Ovary (tissue), 9 donors: ENCODE data around the gene CYP2C9. TPM values are rescaled to one million over a fixed set of nuclear protein-coding genes. Genes with fewer than 3 reads are reported as not detected.

Experiments used
- DNase-seq, 5 donors: peaks; one replicate each; pipeline ENCODE4 v3.0.0-alpha.2; 2019 to 2020
- H3K27ac ChIP-seq, 2 donors: fragments of 200-600 bp; one replicate each; pipeline versions ENCODE4 v1.5.1 to v1.8.0; 2019 to 2022
- H3K27me3 ChIP-seq: fragments of 200-600 bp; one replicate; pipeline ENCODE4 v1.8.0; 2022
- H3K36me3 ChIP-seq: fragments of 200-600 bp; sonication (generic); one replicate; pipeline ENCODE4 v1.5.1; 2019
- H3K4me1 ChIP-seq: one replicate; pipeline ENCODE4 v1.8.1; 2013; ENCODE audit warnings: mild to moderate bottlenecking, moderate library complexity; ENCODE audit not compliant: insufficient read depth
- H3K4me3 ChIP-seq: fragments of 200-600 bp; sonication (generic); one replicate; pipeline ENCODE4 v1.5.1; 2017
- H3K9me3 ChIP-seq, 2 donors: fragments of 200-600 bp in 1 of 2; sonication (generic) in 1 of 2; one replicate each; pipeline versions ENCODE4 v1.5.1 to v1.8.1; 2013 to 2019; ENCODE audit warnings: mild to moderate bottlenecking in 1 of 2, moderate library complexity in 1 of 2
- EP300 ChIP-seq: sonication (generic); formaldehyde crosslinking; IDR thresholded peaks from one replicate; pipeline ENCODE4 v1.6.1; 2017; ENCODE audit warnings: antibody characterized with exemption
- POLR2A ChIP-seq: fragments of 450-650 bp; IDR thresholded peaks from one replicate; pipeline ENCODE4 v1.6.1; 2017; ENCODE audit warnings: antibody characterized with exemption, mild to moderate bottlenecking, moderate library complexity
- WGBS, 3 donors: extraction: QIAGEN DNeasy Blood & Tissue Kit in 1 of 3; methylation state at CpG; one replicate each; pipeline versions ENCODE4 v1.1.5 to v1.1.7; 2013 to 2017; 5-methylcytosine and 5-hydroxymethylcytosine counted together
- intact Hi-C, 4 donors: fragments of 100-400 bp; cut with DNase I; formaldehyde crosslinking; loops; one replicate each; pipeline versions ENCODE4 v1.11.0 to v1.15.1; 2022 to 2023
- polyA plus RNA-seq, 2 donors: library from polyadenylated mRNA; stranded (reverse); fragments of 200-250 nt in 1 of 2; fragments of 350-450 nt in 1 of 2; fragmentation: Illumina TruSeq in 1 of 2; extraction: RNeasy Lipid Tissue Mini Kit (QIAGEN cat#74804) in 1 of 2; gene quantifications; one replicate each; pipeline ENCODE4 v1.2.3, GENCODE V29; 2013 to 2014
- total RNA-seq, 7 donors: library from RNA; depleted of rRNA in 2 of 7; stranded (reverse); fragments of >200 nt in 2 of 7; fragmentation: NEBNext Ultra II Directional in 3 of 7; extraction: Animal tissue kit (Norgen Biotek cat#: 25700) in 3 of 7; gene quantifications; one replicate each; pipeline versions ENCODE4 v1.1.0 to v1.2.4, GENCODE V29; 2016 to 2023
- TF ChIP-seq, protein P1 (sequence below), 3 donors: fragments of 450-650 bp in 2 of 3; fragments of 200-600 bp in 1 of 3; IDR thresholded peaks; one replicate each; pipeline versions ENCODE4 v1.5.1 to v1.8.0; 2016 to 2022; ENCODE audit warnings: antibody characterized with exemption in 3 of 3, mild to moderate bottlenecking in 1 of 3
- donor health status: DM: no; HTN: no; CAD: no; lungs with moderate emphysema.
- donor health status: DM: no; HTN: no; CAD: no.
- donor health status: Bipolar disorder and iron deficiency.
- donor health status: DM: yes; HTN: yes; CAD: no.
- donor health status: DM: no; HTN: no; CAD: no.
- donor health status: DM: yes; HTN: yes; CAD: no.

The CYP2C9 gene
- total and polyA plus RNA-seq, 9 donors = 0.20 to 2.3 (median 0.51) TPM; not detected in 5

DNA sequence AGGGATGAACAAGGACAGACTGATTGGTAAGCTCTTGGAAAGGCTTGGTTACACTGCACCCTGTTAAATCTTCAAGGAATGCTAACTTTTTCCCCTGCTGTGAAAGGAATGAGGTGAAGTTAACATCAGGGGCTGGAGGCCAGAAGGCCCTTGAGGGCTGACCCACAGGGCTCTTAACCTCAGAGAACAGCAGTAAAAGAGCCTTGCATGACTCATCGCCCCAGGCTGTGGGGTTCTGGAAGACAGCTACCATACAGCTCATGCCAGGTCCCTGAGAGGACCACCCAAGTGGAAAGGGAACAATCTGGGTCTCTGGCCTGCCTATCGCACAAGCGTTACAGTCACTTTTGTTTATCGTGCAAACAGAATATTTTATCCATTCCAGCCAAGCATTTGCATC, 54.4 kb downstream of the CYP2C9 start:
- H3K4me3 ChIP-seq = no peak overlapping the region
- no peaks in the 10 kb centered on the region for H3K27me3 ChIP-seq
- intact Hi-C loops = no loop called here
- DNase-seq = no peak
- no peaks in the 10 kb centered on the region for H3K4me1 ChIP-seq
- H3K9me3 ChIP-seq = no peaks in the 10 kb centered on the region
- no peak for TF ChIP-seq POLR2A
- TF ChIP-seq EP300 = no peak
- TF ChIP-seq, protein P1, sequence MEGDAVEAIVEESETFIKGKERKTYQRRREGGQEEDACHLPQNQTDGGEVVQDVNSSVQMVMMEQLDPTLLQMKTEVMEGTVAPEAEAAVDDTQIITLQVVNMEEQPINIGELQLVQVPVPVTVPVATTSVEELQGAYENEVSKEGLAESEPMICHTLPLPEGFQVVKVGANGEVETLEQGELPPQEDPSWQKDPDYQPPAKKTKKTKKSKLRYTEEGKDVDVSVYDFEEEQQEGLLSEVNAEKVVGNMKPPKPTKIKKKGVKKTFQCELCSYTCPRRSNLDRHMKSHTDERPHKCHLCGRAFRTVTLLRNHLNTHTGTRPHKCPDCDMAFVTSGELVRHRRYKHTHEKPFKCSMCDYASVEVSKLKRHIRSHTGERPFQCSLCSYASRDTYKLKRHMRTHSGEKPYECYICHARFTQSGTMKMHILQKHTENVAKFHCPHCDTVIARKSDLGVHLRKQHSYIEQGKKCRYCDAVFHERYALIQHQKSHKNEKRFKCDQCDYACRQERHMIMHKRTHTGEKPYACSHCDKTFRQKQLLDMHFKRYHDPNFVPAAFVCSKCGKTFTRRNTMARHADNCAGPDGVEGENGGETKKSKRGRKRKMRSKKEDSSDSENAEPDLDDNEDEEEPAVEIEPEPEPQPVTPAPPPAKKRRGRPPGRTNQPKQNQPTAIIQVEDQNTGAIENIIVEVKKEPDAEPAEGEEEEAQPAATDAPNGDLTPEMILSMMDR (IDR thresholded peaks at IDR 0.05) = no peak
- WGBS, 3 donors = 70 to 76% (median 74%) methylated on average over 4 of the region's 4 CpGs
- H3K36me3 ChIP-seq = no peaks in the 10 kb centered on the region
- H3K27ac ChIP-seq = no peak overlapping the region

DNA sequence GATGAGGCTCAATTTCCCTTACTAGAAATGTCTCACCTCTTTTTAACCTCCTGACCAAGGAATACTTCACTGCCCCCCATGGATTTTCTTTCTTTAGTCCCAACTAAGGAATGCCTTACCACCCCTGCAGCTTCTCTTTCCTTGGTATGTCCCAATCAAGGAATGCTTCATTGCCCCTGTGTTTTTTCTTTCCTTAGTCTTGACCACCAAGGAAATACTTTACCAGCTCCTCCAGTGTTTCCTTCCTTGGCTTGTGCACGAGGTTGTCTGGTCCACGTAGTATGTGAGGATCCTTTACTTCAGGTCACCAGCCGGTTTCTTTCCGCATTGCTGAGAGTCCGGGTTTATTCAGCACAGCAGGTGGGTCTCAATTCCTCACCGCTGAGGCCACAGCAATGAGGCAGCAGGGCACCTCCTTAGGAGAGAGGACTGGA, 59.3 kb downstream of the CYP2C9 start:
- no peaks in the 10 kb centered on the region for H3K9me3 ChIP-seq
- intact Hi-C loops = no loop called here
- no peaks in the 10 kb centered on the region for H3K36me3 ChIP-seq
- no peak for DNase-seq
- no peak overlapping the region for H3K4me3 ChIP-seq
- no peak overlapping the region for H3K27ac ChIP-seq
- no peak for TF ChIP-seq EP300
- TF ChIP-seq, protein P1 (IDR thresholded peaks at IDR 0.05) = no peak
- TF ChIP-seq POLR2A = no peak
- WGBS, 3 donors = 40 to 45% (median 44%) methylated on average over 6 of the region's 6 CpGs
- no peaks in the 10 kb centered on the region for H3K27me3 ChIP-seq
- H3K4me1 ChIP-seq = no peaks in the 10 kb centered on the region

DNA sequence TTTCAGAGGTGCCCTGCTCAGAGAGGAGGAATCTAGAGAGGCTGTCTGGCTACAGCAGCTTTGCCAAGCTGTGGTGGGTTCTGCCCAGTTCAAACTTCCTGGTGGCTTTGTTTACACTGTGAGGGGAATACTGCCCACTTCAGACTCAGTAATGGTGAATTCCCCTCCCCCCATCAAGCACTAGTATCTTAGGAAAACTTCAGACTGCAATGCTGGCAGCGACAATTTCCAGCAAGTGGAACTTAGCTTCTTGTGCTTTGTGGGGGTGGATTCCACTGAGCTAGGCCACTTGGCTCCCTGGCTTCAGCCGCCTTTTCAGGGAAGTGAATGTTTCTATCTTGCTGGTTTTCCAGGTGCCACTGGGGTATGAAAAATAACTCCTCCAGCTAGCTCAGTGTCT, 88.0 kb downstream of the CYP2C9 start:
- Histone ChIP-seq H3K4me3 (no peak overlapping the region), H3K4me1 (no peaks in the 10 kb centered on the region)

DNA sequence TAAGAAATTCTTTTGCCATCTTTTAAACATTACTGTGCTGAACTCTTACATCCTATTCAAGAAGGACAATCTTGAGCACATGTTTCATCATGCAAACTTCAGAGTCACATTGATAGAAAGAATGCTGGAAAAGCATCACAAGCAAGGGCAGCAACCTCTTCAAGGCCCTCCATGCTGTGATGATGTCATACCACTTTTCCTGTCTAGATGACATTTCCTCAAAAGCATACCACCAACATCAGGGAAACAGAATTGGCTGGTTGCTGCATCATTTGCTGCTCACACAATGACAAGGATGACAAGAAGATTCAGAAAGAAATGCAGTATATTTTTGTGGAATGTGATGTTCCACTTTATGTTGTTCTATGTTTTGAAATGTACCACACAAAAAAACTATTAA, 93.2 kb downstream of the CYP2C9 start:
- no peaks in the 10 kb centered on the region for H3K36me3 ChIP-seq
- TF ChIP-seq, protein P1 (IDR thresholded peaks at IDR 0.05) = no peak
- TF ChIP-seq EP300 = no peak
- TF ChIP-seq POLR2A = no peak
- H3K4me3 ChIP-seq = no peak overlapping the region
- H3K9me3 ChIP-seq = no peaks in the 10 kb centered on the region
- no peak for DNase-seq
- intact Hi-C loops = no loop called here
- H3K27me3 ChIP-seq = no peaks in the 10 kb centered on the region
- H3K4me1 ChIP-seq = no peaks in the 10 kb centered on the region
- H3K27ac ChIP-seq = no peak overlapping the region

More for the DNA sequence above, 88.0 kb downstream of the CYP2C9 start:
- Histone ChIP-seq H3K27me3 (no peaks in the 10 kb centered on the region), H3K36me3 (no peaks in the 10 kb centered on the region), H3K27ac (no peak overlapping the region), H3K9me3 (no peaks in the 10 kb centered on the region)
- intact Hi-C loops = no loop called here
- no peak for DNase-seq
- TF ChIP-seq POLR2A (no peak), EP300 (no peak)
- TF ChIP-seq, protein P1 (IDR thresholded peaks at IDR 0.05) = no peak
- 73 to 77% (median 73%) methylated on average over 2 of the region's 2 CpGs for WGBS, 3 donors
